NCI-H82 treated with DMSO at 0.1 percent for 48 hours (cell line): ENCODE measurements around the gene RNF208.
"Not testable (repeated sequence)": the region's sequence is repeated elsewhere in the genome, so short reads cannot be mapped to it uniquely, and the experiment has no call there.

Experiments used
- DNase-seq: peaks from one replicate; lab custom pipeline; 2025; ENCODE audit not compliant: unreplicated experiment; lab: John Stamatoyannopoulos, UW

The RNF208 gene

GRCh38 chr9:137253717-137254623, 31.9 kb upstream of the RNF208 start:
- DNase-seq = no peak

GRCh38 chr9:137252555-137253506, 30.8 kb upstream of the RNF208 start:
- no peak for DNase-seq

- DNase-seq = no peak
These were observed 29.6 kb upstream of the RNF208 start for GRCh38 chr9:137251490-137252268.

GRCh38 chr9:137251194-137251461, 29.1 kb upstream of the RNF208 start, which contains the start of gene STPG3:
STPG3 (plus strand) TSS chr9:137251286; CDS start chr9:137251287, 1 bp downstream.
- no peak for DNase-seq

- DNase-seq = no peak
These were observed 28.5 kb upstream of the RNF208 start for GRCh38 chr9:137250329-137251193.

- no peak for DNase-seq
These were observed 25.8 kb upstream of the RNF208 start for GRCh38 chr9:137247916-137248175.

- no peak for DNase-seq
These were observed 25.3 kb upstream of the RNF208 start for GRCh38 chr9:137247135-137247915.

DNA sequence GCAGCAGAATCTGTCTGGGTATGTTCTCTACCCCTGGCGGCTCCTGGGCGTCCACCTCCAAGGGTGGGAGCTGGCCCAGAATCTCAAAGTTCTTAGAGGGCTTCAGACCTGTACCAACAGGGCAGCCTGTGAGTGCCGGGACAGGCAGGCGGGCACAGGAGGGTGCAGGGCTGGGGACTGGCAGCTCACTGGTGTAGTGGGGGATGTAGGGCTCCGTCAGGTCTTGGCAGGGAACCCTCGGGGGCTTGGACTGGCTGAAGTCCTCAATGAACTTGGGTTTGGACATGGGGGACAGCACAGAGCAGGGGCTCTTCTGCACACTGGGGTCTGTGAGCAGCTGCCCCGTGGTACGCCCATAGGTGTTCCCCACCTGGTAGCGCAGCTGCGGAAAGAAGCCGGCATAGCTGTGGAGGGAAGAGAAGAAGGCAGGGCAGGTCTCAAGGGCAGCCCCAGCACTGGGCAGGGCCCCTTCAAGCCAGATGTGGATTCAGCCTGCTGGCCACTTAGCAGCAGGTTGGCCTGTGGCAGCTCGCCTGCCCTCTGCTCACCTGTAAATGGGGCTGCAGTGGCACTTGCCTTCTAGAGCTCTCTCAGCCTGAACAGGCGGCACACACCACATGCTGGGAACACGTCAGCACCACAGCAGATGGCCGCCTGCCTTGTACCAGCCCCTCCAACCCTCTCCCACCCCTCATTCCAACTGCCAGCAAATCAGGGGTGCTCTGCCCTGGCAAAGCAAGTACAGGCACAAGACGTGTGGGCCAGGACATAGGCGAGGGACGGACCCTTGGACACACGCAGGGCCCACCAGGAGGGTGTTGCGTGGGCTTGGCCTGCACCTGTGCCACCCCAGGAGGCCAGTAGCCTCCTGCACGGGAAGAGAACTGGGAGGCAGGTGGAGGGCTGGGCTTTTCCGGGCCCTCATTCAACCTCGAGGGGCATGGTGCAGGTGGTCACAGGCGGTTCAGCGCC, 23.7 kb upstream of the RNF208 start:
- DNase-seq = no peak

DNA sequence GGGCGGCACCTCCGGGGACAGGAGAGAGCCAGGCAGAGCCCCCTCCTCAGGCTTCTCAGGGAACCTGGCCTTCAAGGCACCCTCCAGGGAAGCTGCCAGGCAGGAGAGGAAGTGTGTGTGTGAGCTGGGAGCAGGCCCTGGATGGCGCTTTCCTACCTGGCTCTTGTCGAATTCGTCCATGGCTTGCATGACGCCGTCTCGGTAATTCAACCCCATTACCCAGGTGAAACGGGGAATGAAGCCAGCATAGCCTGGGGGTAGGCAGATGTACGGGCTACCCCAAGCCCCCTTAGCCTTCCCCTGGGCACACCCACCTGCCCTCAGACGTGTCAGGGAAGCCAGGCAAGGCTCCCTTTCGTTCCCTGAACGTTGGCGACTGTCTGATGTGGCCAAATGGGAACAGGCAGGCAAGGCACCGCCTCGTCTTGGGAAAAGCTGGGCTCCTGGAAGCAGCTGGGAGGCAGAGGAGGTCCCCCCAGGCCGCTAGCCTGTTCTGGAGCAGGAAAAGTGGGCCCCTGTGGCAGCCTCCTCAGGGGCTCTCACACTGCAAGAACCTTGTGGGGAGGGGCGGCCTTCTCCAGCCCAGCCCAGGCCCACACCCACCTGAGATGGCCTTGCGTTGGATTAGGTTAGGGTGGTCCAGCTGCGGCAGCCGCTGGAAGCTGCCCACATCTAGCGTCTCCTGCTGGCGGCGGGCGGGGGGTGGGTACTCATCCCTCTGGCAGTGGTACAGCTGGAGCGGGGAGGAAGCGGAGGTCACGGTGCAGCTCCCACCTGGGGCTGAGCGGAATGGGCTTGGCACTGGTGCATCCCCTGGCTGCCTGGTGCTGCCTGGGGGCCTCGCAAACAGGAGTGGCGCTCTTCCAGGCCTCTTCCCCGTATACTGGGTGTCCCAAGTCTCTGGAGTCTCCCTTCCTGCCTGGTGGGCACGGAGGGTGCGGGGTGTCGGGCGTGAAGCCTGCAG, 22.7 kb upstream of the RNF208 start:
- no peak for DNase-seq

- no peak for DNase-seq
These were observed 21.8 kb upstream of the RNF208 start for GRCh38 chr9:137243626-137244485.

DNA sequence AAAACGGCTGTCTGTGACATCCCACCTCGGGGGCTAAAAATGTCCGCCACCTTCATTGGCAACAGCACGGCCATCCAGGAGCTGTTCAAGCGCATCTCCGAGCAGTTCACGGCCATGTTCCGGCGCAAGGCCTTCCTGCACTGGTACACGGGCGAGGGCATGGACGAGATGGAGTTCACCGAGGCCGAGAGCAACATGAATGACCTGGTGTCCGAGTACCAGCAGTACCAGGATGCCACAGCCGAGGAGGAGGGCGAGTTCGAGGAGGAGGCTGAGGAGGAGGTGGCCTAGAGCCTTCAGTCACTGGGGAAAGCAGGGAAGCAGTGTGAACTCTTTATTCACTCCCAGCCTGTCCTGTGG, 21.2 kb upstream of the RNF208 start:
- DNase-seq = not testable (repeated sequence)

GRCh38 chr9:137242269-137243203, 20.5 kb upstream of the RNF208 start:
- DNase-seq = no peak

DNA sequence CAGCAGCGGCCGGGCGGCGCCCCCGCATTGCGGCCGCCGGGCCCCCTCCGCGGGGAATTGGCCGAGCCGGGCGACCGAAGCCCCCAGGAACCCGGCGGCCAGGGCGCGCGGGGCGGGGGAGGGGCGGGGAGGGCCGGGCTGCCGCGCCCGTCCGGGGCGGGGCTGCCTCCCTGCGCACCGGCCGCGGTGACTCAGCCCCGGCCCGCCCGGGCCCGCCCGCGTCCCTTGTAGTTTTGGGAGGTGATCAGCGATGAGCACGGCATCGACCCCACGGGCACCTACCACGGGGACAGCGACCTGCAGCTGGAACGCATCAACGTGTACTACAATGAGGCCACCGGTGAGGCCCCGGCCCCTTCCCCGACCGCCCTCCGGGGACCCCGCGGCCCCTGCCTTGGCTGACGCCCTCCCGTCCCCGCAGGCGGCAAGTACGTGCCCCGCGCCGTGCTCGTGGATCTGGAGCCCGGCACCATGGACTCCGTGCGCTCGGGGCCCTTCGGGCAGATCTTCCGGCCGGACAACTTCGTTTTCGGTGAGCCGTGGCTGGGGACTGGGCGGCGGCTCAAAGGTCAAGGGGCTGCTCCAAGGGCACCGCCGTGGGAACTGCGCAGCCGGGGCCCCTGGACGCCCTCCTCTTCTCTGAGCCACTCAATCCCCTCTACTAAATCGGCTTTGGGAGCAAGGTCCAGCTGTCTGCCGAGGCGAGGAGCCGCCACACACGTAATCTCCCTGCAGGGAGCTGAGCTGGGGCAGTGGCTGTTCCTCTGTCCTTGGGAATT, 19.6 kb upstream of the RNF208 start:
- peak; percentile 64 for DNase-seq

GRCh38 chr9:137240841-137241489, 18.9 kb upstream of the RNF208 start, which contains the start of gene TUBB4B:
TUBB4B (plus strand) TSS chr9:137241287; CDS start chr9:137241361, 74 bp downstream.
- DNase-seq = peak; percentile 99
